OCI-LY1 (cell line): ENCODE data around the gene CLDN12.

Experiments used
- EZH2 ChIP-seq: fragments of 200-600 bp; sonication (generic), shearing (Covaris generic); IDR thresholded peaks from 2 replicates; pipeline ENCODE4 v1.8.0; 2017; ENCODE audit warnings: borderline replicate concordance, mixed run types, mild to moderate bottlenecking, antibody characterized with exemption, low read length, moderate library complexity, mixed read lengths
- TF ChIP-seq, protein P1 (sequence below): fragments of 200-600 bp; sonication (generic), shearing (Covaris generic); IDR thresholded peaks from 2 replicates; pipeline ENCODE4 v1.5.1; 2017; ENCODE audit warnings: mild to moderate bottlenecking, antibody characterized with exemption, low read length, moderate library complexity, mixed read lengths

DNA sequence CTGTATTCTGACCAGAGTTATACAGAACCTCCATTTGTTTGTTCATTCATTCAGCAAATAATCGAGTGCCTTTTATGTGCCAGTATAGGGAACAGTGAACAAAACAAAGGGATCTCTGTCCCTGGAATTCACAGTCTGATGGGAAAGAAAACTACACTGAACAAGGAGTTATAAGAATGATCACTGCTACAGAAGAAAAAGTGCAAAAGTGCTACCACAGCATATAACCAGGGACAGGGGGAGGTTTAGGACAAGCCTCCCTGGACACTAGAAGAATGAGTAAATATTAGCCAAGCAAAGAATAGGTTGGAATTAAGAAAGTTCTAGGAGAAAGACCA lies 4.2 kb downstream of the CLDN12 start:
- TF ChIP-seq, protein P1, sequence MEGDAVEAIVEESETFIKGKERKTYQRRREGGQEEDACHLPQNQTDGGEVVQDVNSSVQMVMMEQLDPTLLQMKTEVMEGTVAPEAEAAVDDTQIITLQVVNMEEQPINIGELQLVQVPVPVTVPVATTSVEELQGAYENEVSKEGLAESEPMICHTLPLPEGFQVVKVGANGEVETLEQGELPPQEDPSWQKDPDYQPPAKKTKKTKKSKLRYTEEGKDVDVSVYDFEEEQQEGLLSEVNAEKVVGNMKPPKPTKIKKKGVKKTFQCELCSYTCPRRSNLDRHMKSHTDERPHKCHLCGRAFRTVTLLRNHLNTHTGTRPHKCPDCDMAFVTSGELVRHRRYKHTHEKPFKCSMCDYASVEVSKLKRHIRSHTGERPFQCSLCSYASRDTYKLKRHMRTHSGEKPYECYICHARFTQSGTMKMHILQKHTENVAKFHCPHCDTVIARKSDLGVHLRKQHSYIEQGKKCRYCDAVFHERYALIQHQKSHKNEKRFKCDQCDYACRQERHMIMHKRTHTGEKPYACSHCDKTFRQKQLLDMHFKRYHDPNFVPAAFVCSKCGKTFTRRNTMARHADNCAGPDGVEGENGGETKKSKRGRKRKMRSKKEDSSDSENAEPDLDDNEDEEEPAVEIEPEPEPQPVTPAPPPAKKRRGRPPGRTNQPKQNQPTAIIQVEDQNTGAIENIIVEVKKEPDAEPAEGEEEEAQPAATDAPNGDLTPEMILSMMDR, result no peak
- no peak for TF ChIP-seq EZH2
